ENCODE measurements around the gene TMEM88.

GRCh38 chr17:7856811-7857712, 2.2 kb downstream of the TMEM88 start, which contains the start of gene NAA38:
- TF ChIP-seq CTCF (IDR thresholded peaks at IDR 0.05) (peak in 10 of 12 donors; percentile 12 to 74 (median 44)), POLR2A (IDR thresholded peaks at IDR 0.05) (peak in 1 of 2 donors; percentile 32)

Data from heart left ventricle (tissue), 13 donors.